A204.1 (cell line): ENCODE data around the gene EIF4G3.
"Not testable (repeated sequence)": the region's sequence is repeated elsewhere in the genome, so short reads cannot be mapped to it uniquely, and the experiment has no call there.

Source experiments
- FAIRE-seq: peaks from 2 replicates; lab custom pipeline; 2012; peaks lifted over from hg19 to GRCh38; lab: Jason Lieb, UNC

Gene EIF4G3

GRCh38 chr1:21024918-21025317 is 151.8 kb downstream of the EIF4G3 start:
- FAIRE-seq: no peak

- not testable (repeated sequence) for FAIRE-seq
Measured at GRCh38 chr1:21024136-21024896, 152.4 kb downstream of the EIF4G3 start.

- peak; percentile 61 for FAIRE-seq
Measured at GRCh38 chr1:21022279-21023040, 154.2 kb downstream of the EIF4G3 start.

DNA sequence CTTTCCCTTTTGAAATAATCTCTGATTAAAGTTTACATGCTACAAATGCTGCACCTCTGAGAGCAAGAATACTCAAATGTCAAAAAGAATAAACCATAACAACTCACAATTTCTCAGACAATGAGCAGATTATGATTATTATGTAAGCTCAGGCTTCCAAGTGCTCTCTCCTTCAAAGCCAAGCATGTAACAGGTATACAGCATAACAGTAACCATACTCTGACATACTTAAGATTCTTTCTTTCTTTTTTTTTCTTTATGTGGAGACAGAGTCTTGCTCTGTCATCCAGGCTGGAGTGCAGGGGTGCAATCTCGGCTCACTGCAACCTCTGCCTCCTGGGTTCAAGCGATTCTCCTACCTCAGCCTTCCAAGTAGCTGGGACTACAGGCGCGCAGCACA is 155.4 kb downstream of the EIF4G3 start:
- FAIRE-seq: no peak

DNA sequence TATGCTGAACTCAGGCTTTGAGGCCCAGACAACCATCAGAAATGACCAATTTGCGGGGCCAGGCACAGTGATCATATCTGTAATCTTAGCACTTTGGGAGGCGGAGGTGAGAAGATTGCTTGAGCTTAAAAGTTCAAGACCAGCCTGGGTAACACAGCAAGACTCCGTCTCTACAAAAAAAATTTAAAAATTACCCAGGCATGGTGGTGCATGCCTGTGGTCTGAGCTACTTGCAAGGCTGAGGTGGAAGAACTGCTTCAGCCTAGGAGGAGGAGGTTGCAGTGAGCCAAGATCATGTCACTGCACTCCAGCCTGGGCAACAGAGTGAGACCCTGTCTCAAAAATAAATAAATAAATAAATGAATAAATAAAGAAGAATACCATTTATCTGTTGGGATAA is 156.5 kb downstream of the EIF4G3 start:
- FAIRE-seq: no peak

- FAIRE-seq: no peak
Measured at GRCh38 chr1:21018673-21019072, 158.0 kb downstream of the EIF4G3 start.

DNA sequence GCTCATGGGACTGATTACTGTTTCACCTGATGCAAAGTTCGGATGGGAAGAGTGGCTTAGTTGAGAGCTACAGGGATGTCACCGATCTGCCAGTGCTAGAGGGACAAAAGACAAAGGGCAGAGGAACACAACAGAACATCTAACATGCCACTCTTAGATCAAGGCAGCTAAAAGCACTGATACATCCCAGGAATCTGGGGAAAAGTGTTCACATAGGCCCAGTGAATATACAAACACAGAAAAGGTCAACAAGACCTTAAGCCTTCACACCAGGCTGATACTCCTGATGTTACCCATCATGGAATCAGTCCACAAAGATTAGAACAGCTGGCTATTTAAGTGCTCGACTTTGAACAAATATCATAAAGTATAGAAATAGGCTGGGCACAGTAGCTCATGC is 163.2 kb downstream of the EIF4G3 start:
- no peak for FAIRE-seq

DNA sequence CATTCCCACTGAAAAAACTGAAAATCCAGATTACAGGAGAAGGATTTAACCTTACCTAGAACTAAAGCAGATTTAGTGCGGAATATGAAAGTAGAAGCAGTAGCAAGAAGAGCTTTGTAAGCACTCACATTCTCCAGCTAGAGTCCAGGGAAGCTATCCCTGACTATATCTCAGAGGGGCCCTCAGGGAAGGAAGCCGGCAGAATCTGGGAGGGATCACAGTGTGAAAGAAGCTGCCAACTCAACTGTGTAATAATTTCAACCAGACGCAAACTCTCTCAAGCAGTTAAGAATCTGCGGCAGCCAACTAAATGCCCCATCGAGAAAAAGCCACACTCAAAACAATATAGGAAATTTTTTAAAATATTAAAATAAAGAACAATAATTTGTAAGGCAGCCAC is 163.8 kb downstream of the EIF4G3 start:
- no peak for FAIRE-seq

GRCh38 chr1:21007876-21008275 is 168.8 kb downstream of the EIF4G3 start:
- FAIRE-seq: no peak

- FAIRE-seq: no peak
Measured at GRCh38 chr1:21005466-21006239, 171.0 kb downstream of the EIF4G3 start.

GRCh38 chr1:21003281-21004045 is 173.2 kb downstream of the EIF4G3 start:
- no peak for FAIRE-seq

DNA sequence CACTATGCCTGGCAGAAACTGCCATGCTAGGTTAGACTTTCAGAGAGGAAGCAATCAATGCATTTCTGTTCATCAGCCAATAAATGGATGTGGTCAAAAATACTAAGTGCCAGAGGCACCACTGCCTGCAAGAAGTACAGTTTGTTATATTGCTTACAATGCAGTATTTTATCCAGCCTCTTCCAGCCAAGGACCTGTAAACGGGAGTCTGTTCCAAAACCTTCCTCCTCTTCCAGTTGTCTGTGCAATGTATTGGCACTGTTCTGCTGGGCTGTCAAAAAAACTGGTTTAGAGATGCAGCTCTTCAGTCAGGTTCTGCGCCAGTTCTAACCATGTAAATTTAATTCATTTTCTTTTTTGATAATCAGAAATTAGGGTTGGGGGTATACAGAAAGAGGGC is 175.7 kb downstream of the EIF4G3 start:
- no peak for FAIRE-seq

GRCh38 chr1:21000245-21000594 is 176.5 kb downstream of the EIF4G3 start:
- no peak for FAIRE-seq

- FAIRE-seq: no peak
Measured at GRCh38 chr1:20999525-21000244, 177.0 kb downstream of the EIF4G3 start.

- no peak for FAIRE-seq
Measured at GRCh38 chr1:20998826-20999225, 177.9 kb downstream of the EIF4G3 start.

DNA sequence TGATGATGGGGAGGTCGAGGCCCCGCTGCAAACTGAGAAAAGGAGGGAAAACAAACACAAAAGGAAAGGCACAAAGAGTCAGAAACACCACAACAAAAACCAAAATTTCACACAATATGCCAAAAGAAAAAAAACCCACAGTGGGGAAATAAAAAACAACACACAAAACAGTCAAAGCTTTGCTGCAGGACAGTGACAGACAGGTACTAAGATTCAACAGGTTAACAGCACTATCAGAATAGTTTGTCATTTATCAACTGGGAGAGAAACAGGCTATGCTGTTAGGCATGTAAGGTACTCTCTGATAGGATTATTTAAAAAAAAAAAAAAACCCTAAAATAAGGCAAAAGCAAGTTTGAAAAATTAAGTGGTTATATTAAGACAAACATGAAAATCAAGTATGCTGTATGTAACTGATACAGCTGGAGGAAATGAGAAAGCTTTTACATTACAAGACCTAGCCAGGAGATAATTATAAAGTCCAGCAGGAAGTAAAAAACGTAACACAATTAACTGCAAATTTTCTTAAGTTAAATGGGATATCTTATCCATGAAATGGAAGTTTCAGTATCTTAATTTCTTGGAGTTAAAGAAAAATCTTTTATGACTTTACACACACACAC is 179.0 kb downstream of the EIF4G3 start:
- FAIRE-seq: no peak

- FAIRE-seq: no peak
Measured at GRCh38 chr1:20996554-20996953, 180.1 kb downstream of the EIF4G3 start.

- FAIRE-seq: no peak
Measured at GRCh38 chr1:20993716-20994575, 182.8 kb downstream of the EIF4G3 start.

- no peak for FAIRE-seq
Measured at GRCh38 chr1:20992322-20993056, 184.2 kb downstream of the EIF4G3 start.
